HG02623 (cell line): Measurements from ENCODE around the gene RWDD4.

Source experiments
- ATAC-seq: cut with Tn5 transposase; IDR thresholded peaks from one replicate; pipeline ENCODE4 v1.9.1; 2021; ENCODE audit warnings: moderate library complexity; ENCODE audit not compliant: unreplicated experiment

RWDD4 gene

DNA sequence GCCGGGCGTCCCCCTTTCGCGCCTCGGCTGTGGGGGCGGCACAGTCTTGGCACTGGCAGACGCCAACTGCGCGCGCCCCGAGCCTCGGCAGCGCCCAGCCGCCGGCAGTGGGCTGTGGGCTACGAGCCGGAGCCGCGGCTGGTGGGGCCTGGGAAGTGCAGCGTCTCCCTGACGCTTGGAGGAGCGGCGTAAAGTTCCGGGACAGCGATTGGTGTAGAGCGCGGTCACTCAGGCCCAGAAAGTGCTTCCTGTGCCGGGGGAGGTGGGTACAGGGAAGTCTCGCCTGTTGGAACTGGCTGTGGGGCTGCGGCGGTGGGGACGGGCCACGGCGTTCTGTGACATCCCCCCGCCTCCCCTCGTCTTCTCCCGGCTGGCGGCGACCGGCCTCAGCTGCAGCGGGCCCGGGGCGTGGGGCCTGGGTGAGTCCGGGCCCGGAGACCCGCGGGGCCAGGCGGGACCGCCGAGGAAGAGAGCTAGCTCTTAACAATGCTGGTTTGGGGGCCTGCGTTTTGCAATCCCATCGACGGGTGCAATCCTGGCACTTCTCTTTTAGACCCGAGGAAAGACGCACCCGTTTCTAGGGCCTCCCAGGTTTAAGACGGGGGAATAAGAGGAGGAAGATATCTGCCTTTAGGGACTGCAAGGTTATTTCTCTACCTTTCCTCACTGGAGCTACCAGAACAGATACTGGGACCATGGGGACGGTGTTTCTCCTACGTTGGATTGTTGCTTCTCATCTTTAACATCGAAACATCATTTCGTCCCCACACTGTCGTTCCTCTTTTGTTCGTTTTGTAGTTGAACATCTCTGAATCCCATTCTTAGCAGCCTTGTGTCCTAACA is at the start of gene RWDD4, which contains the start of gene TRAPPC11:
Gene RWDD4 (minus strand): TSS at position 157 of the 843 bp plus-strand sequence. CDS start 233 bp downstream, outside the sequence.
Gene TRAPPC11 (plus strand): TSS at position 265 of the 843 bp plus-strand sequence. CDS start 4,575 bp downstream, outside the sequence.
- ATAC-seq = peak; percentile 99

- no peak for ATAC-seq
Measured at GRCh38 chr4:183702492-183702891, 43.5 kb upstream of the RWDD4 start.

DNA sequence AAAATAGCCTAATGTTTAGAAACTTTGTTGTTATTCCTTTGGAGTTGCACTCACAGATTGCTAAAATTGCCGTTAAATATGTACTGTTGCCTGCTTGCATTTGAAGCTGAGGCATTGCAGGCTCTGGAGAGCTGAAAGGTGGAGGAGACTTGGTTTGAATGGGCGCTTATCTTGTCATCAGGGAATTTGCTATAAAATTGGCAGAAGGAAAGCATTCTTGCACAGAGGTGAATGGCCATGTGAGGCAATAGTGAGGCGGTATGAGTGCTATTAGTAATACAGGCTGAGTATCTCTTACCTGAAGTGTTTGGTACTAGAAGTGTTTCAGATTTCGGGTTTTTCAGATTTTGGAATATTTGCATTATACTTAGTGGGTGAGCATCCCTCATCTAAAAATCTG is 41.4 kb upstream of the RWDD4 start:
- no peak for ATAC-seq

DNA sequence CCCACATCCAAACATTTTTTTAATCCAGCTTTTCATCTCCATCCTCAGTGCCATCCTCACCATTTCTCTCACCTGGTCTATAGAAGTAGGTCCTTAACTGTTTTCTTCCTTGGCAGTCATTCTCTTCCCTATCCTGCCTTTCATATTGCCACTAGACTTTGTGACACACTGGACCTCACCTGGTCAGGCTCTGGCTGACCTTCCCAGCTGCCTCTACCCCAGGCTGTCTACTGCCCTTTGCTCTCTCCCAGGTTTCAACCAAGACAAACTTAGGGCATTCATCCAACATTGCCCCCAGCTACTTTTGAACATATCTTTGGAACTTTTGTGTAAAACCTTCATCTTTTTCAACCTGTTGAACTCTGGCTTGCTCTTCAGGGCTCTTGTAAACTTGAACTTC is 39.9 kb upstream of the RWDD4 start:
- ATAC-seq = no peak

GRCh38 chr4:183691897-183692296 is 32.9 kb upstream of the RWDD4 start:
- ATAC-seq = no peak

DNA sequence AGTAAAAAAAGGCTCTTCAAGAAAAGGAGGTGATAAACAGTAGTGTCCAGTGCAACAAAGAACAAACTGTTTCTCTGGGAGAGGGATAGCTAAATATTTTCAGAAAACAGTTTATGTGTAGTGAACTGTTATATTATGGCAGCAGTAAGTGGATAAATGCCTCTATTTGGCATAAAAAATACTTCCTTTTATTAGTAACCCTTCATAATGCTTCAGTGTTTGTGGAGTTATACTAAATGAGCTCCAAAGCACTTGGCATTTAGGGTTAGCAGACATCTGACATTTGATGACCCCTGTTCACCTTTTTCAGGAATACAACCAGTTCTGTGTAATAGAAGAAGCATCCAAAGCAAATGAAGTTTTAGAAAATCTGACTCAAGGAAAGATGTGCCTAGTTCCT is 32.0 kb upstream of the RWDD4 start:
- ATAC-seq = no peak

DNA sequence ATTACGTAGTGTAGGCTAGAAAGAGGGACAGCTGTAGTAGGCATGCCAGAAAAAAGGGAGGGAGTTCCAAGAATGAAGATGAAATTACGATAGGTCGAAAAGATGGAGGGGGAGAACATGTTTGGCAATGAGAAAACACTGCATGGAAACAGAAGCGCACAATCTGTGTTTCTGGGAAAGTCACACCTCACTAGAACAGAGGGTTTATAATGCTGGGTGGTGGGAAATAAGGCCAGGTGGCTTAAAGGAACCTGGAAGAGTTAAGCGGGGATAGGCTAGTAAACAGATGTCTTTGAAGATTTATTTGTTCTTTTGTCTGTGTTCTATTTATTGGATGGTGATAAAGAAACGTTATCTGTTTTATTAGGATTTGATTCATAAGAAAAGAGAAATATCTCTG is 29.2 kb upstream of the RWDD4 start:
- no peak for ATAC-seq

DNA sequence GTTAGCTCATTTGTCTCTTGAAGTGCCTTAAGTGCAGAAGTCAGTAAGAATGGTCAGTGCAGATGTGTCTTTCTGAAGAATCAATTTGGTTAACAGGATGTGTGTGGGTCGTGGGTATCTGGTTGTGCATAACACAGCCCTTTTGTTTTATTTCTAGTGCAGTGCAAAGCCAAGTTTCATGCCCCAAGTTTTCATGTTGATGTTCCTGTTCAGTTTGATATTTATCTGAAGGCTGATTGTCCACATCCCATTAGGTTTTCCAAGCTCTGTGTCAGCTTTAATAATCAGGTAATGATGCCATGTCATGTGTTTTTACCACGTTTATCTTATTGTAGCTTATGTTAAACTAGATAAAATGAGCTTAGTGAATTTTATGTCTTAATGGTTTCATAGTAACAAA is 27.5 kb upstream of the RWDD4 start:
- ATAC-seq = no peak

- no peak for ATAC-seq
Measured at GRCh38 chr4:183681119-183681518, 22.1 kb upstream of the RWDD4 start.

DNA sequence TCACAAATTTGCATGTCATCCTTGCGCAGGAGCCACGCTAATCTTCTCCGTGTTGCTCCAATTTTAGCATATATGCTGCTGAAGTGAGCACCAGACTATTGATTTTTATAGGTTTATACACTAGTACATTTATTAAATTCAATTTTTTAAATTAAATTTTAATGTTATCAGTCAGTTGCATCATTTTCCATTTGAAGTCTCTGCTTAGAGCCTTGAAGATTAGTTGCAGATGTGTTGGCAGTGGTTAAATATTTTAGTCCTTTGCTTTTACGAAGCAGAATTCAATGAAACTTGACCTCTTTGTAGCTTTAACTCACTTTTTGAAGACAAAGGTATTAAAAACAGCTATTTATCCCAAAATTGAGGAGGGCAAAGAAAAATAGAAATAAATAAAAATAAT is 16.6 kb upstream of the RWDD4 start:
- ATAC-seq = no peak

GRCh38 chr4:183674153-183674552 is 15.2 kb upstream of the RWDD4 start:
- no peak for ATAC-seq

GRCh38 chr4:183670960-183671555 is 12.1 kb upstream of the RWDD4 start:
- ATAC-seq = no peak

GRCh38 chr4:183670251-183670650 is 11.3 kb upstream of the RWDD4 start:
- ATAC-seq = no peak

DNA sequence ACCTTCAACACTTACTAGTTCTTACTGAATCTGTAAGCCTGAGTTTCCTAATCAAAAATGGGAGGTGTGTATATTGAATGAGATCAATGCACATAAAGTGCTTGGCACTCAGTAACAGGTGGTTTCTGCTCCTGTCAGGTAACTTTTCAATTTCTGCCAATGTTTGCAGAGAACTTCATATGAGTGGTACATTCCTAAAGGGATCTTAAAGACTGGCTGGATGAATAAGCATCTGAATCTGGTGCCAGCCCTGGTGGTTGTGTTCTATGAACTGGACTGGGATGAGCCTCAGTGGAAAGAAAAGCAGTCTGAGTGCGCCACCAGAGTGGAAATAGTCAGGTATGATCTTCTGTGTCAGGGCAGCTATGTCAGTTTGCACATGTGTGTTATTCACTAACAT is 7.1 kb upstream of the RWDD4 start:
- ATAC-seq = no peak

- ATAC-seq = no peak
Measured at GRCh38 chr4:183659872-183660242, 872 bp upstream of the RWDD4 start.

- no peak for ATAC-seq
Measured at GRCh38 chr4:183658362-183659028, 490 bp downstream of the RWDD4 start.

DNA sequence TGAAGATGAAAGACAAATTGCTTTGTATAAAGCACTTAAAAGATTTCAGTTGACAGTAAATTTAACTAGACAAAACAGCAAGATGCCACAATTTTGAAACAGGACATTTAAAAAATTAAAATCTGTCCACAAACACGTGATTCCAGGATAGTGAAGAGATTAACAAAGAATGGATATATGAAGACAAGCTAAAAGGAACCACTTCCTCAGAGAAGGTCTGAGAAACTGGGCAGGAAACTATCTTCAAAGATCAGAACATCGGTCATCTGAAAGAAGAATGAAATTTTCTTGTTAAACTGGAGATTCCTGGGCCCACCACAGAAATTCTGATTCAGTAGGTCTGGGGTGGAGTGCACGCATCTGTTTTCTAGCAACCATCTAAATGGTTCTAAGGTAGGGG is 1.4 kb downstream of the RWDD4 start:
- ATAC-seq = no peak

DNA sequence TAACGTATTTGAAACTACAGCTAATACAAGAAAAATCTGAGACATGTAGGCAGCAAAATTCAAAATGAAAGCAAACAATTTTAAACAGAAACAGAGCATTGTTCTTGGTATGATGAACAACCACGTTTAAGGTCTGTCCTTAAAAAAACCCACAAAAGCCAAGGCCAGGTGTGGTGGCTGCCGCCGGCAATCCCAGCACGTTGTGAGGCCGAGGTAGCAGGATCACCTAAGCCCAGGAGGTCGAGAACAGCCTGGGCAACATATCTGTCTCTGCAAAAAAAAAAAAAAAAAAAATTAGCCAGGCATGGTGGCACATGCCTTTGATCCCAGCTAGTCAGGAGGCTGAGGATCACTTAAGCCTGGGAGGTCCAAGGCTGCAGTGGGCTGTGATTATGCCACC is 13.7 kb downstream of the RWDD4 start:
- ATAC-seq = no peak

DNA sequence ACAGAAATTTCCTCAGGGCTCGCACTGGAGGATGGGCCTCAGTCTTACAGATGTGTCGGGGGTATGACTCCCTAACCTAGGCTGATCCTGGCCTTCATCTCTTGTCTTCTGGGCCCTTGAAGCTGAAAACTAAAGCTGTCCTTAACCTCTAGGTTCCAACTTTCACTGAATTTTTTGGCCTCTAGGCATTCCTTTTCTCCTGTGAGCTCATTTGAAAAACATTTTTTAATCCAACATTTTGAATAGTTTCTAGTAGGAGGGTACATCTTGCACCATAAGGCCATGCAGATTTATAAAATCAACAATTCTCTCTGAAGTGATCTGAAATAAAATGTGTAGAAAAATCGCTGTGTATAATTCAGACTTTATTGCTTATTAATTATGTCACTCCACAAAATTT is 19.7 kb downstream of the RWDD4 start:
- no peak for ATAC-seq

DNA sequence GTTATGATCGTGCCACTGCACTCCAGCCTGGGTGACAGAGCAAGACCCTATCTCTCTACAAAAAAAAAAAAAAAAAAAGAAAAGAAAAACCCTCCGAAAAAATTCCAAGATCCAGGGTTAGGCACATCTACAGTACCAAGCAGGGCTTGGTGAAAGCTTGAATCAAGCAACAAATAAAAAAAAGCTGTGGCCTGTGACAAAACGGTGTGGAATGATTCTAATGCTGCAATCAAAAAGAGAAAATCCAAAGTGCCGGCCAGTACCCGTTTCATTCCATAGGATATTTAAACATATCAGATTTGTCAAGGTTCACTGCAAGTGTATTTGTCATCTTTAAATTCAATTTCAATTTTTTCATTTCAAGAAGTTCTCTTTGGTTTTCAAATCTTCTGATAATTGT is 20.5 kb downstream of the RWDD4 start:
- no peak for ATAC-seq

DNA sequence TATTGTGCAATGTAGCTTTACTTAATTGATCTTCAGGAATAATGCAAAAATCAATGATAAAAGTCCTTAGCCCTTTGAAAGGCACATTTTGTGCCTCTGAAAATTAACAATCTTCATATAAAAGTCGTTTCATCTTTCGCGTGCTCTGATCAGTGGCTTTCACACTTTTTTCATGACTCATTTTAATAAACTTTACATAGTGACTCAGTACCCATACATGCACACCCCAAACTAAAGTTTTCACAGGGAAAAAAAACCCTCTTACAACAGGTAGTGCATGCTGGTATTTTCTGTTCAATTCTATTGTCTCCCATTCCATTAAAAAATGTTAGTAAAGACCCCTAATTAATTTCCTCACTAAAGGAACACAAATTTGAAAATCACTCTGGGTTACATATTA is 21.5 kb downstream of the RWDD4 start:
- no peak for ATAC-seq

DNA sequence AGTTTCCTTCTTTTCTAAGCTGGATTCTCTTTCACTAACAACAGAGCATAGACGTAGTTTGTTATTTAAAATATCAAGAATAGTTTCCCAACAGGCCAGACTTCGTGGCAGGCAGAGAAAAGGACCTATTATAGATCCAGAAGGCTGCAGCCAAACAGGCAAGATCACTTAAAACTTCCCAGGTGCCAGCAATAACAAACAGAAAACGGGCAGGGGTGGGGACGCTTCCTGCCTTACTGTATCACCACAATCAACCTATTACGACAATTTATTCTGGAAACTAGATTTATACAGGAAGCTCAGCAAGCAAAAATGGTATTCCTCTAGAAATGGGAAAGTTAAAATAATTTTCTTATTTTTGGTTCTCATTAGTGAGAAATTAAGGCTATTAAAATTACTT is 22.1 kb downstream of the RWDD4 start:
- no peak for ATAC-seq
